K562 (cell line): ENCODE results near the gene RGS7. TPM values are rescaled to one million over a fixed set of nuclear protein-coding genes. Genes with fewer than 3 reads are reported as not detected.

Experiments
- CC2D1A ChIP-seq: fragments of 450-650 bp; IDR thresholded peaks from 2 replicates; pipeline ENCODE4 v1.6.1; 2017; ENCODE audit warnings: mild to moderate bottlenecking
- KHSRP ChIP-seq: fragments of 450-650 bp; IDR thresholded peaks from 2 replicates; pipeline ENCODE4 v1.6.1; 2017
- MBD2 ChIP-seq: sonication (generic); IDR thresholded peaks from 2 replicates; pipeline ENCODE4 v1.6.1; 2016; ENCODE audit warnings: low read depth, borderline replicate concordance
- NR2C2 ChIP-seq, 2 experiments: fragments of 200-800 bp in 1 of 2; sonication (Bioruptor generic) in 1 of 2; sonication (generic) in 1 of 2; formaldehyde crosslinking in 1 of 2; IDR thresholded peaks; 2 replicates each; pipeline versions ENCODE4 v1.6.1 to v1.8.0; 2016 to 2022; ENCODE audit warnings: mild to moderate bottlenecking in 1 of 2, missing compliant biosample characterization in 1 of 2, missing genetic modification characterization in 1 of 2, missing genetic modification reagents in 1 of 2
- NR4A1 ChIP-seq, 2 experiments: fragments of 250-450 bp in 1 of 2; fragments of 450-650 bp in 1 of 2; sonication (Bioruptor Pico) in 1 of 2; IDR thresholded peaks; 2 replicates each; pipeline versions ENCODE4 v1.4.0 to v1.6.1; 2016 to 2020; ENCODE audit warnings: mild to moderate bottlenecking in 2 of 2, missing compliant biosample characterization in 1 of 2, missing genetic modification characterization in 1 of 2, moderate library complexity in 1 of 2
- ZMIZ1 ChIP-seq, 2 experiments: fragments of 150-350 bp in 1 of 2; IDR thresholded peaks; 2 replicates each; pipeline ENCODE4 v1.6.1; 2012 to 2016; ENCODE audit warnings: low read depth in 2 of 2, low read length in 2 of 2, mild to moderate bottlenecking in 1 of 2, moderate library complexity in 1 of 2
- ZNF217 ChIP-seq: sonication (generic); formaldehyde crosslinking; IDR thresholded peaks from 2 replicates; pipeline ENCODE4 v1.8.0; 2022; ENCODE audit warnings: mild to moderate bottlenecking, missing genetic modification reagents
- ZNF318 ChIP-seq, 2 experiments: fragments of 450-650 bp; IDR thresholded peaks; 2 replicates each; pipeline ENCODE4 v1.6.1; 2016; ENCODE audit warnings: mild to moderate bottlenecking in 2 of 2, borderline replicate concordance in 1 of 2, low read depth in 1 of 2, moderate library complexity in 1 of 2
- ZSCAN29 ChIP-seq: fragments of 450-650 bp; IDR thresholded peaks from 2 replicates; pipeline ENCODE4 v1.6.1; 2017
- polyA plus RNA-seq, 8 experiments: library from polyadenylated mRNA; depleted of rRNA in 4 of 8; stranded (reverse) in 5 of 8; unstranded in 3 of 8; fragments of >200 nt; fragmentation: Nextera tagmentation in 2 of 8; fragmentation: Illumina TruSeq in 1 of 8; extraction: Ambion mirVana in 2 of 8; extraction: Trizol in 1 of 8; gene quantifications; 2 replicates each; pipeline versions ENCODE4 v1.2.1 to v1.2.3, GENCODE V29; 2011 to 2014; ENCODE audit warnings: inconsistent platforms in 1 of 8, missing spikeins in 1 of 8
- total RNA-seq, 7 experiments: library from RNA; depleted of rRNA in 6 of 7; stranded (reverse); fragments of >200 nt in 6 of 7; fragmentation: Illumina TruSeq in 2 of 7; extraction: Trizol in 2 of 7; gene quantifications; 2 replicates each; pipeline versions ENCODE4 v1.2.1 to v1.2.3, GENCODE V29; 2011 to 2021; ENCODE audit warnings: low replicate concordance in 1 of 7

The RGS7 gene
- total and polyA plus RNA-seq, 9 of the 15 experiments (the other 6 are each of a cell fraction or from before 2014, with no cell fraction given), result not detected

- no peak for TF ChIP-seq ZNF318 (IDR thresholded peaks at IDR 0.05; ENCODE audit: borderline replicate concordance in 1 of 2, low read depth in 1 of 2)
- no peak for TF ChIP-seq CC2D1A
- no peak for TF ChIP-seq ZSCAN29
- TF ChIP-seq KHSRP, result no peak
- no peak for TF ChIP-seq MBD2
- no peak for TF ChIP-seq NR4A1 (CRISPR knock-in tag; IDR thresholded peaks at IDR 0.05)
- no peak for TF ChIP-seq NR4A1 (tag; IDR thresholded peaks at IDR 0.05)
- no peak for TF ChIP-seq ZMIZ1 (IDR thresholded peaks at IDR 0.05; ENCODE audit: low read depth in 2 of 2, low read length in 2 of 2)
- TF ChIP-seq ZNF217 (CRISPR knock-in tag), result no peak
- TF ChIP-seq NR2C2 (CRISPR knock-in tag; IDR thresholded peaks at IDR 0.05), result no peak
- TF ChIP-seq NR2C2 (tag; IDR thresholded peaks at IDR 0.05), result no peak
Observed at GRCh38 chr1:240844486-240844885, 512.5 kb downstream of the RGS7 start (continued).
